ENCODE results near the gene ALG3.

ALG3 gene

GRCh38 chr3:184261270-184261853 is 12.6 kb upstream of the ALG3 start, which contains the start of gene CAMK2N2:
TSS of gene CAMK2N2 (minus strand) at chr3:184261553. CDS start at chr3:184261285, 268 bp downstream.
- ChIA-PET CTCF (interaction anchor here (0.9 to 3.7 kb wide), 3 partner anchors 11 to 34 kb away, joined by 3 to 48 read pairs (median 3); partner anchors contain the start of gene EEF1AKMT4), POLR2A (interaction anchor here (0.8 kb wide), 1 partner anchor 25 kb away, joined by 3 read pairs; no protein-coding TSS in a partner anchor)
- no peak for DNase-seq (ENCODE audit: low read depth, low spot score)
- H3K4me3 ChIP-seq (ENCODE audit: low read depth, low read length) = peak within 1 kb of the TSS; percentile 57
- no peak for TF ChIP-seq CTCF (IDR thresholded peaks at IDR 0.05; ENCODE audit: insufficient read depth, low read length, missing control alignments)

- POLR2A ChIA-PET = interaction anchor here (0.8 to 1.5 kb wide), 2 partner anchors 24 to 75 kb away, joined by 3 to 5 read pairs; partner anchors contain the start of gene ABCF3
- H3K4me3 ChIP-seq (ENCODE audit: low read depth, low read length) = peak overlapping the region; percentile 57
- CTCF ChIA-PET = interaction anchor here (1.2 to 3.7 kb wide), 3 partner anchors 10 to 35 kb away, joined by 3 to 48 read pairs (median 3); partner anchors contain the start of gene EEF1AKMT4
- no peak for TF ChIP-seq CTCF (IDR thresholded peaks at IDR 0.05; ENCODE audit: insufficient read depth, low read length, missing control alignments)
- no peak for DNase-seq (ENCODE audit: low read depth, low spot score)
Observed at GRCh38 chr3:184260724-184261269, 12.0 kb upstream of the ALG3 start.

GRCh38 chr3:184259878-184260723 is 11.3 kb upstream of the ALG3 start:
- TF ChIP-seq CTCF (IDR thresholded peaks at IDR 0.05; ENCODE audit: insufficient read depth, low read length, missing control alignments) = no peak
- DNase-seq (ENCODE audit: low read depth, low spot score) = no peak
- ChIA-PET POLR2A (interaction anchor here (0.8 to 1.5 kb wide), 2 partner anchors 24 to 75 kb away, joined by 3 to 5 read pairs; partner anchors contain the start of gene ABCF3), CTCF (interaction anchor here (1.0 to 3.7 kb wide), 4 partner anchors 10 to 365 kb away, joined by 3 to 48 read pairs (median 3); partner anchors contain the start of gene EEF1AKMT4)
- H3K4me3 ChIP-seq (ENCODE audit: low read depth, low read length) = peak overlapping the region; percentile 57

- no peak for DNase-seq (ENCODE audit: low read depth, low spot score)
- POLR2A ChIA-PET = interaction anchor here (1.5 kb wide), 1 partner anchor 74 kb away, joined by 5 read pairs; the partner anchor contains the start of gene ABCF3
- H3K4me3 ChIP-seq (ENCODE audit: low read depth, low read length) = no peak overlapping the region
- CTCF ChIA-PET = interaction anchor here (1.0 to 3.7 kb wide), 4 partner anchors 9 to 364 kb away, joined by 3 to 48 read pairs (median 4); partner anchors contain the start of gene EEF1AKMT4
- no peak for TF ChIP-seq CTCF (IDR thresholded peaks at IDR 0.05; ENCODE audit: insufficient read depth, low read length, missing control alignments)
Observed at GRCh38 chr3:184259396-184259877, 10.7 kb upstream of the ALG3 start.

- no peak for DNase-seq (ENCODE audit: low read depth, low spot score)
- CTCF ChIA-PET = interaction anchor here (1.0 to 3.7 kb wide), 3 partner anchors 8 to 364 kb away, joined by 3 to 48 read pairs (median 6); partner anchors contain the start of gene EEF1AKMT4
- POLR2A ChIA-PET = interaction anchor here (0.6 kb wide), 1 partner anchor 42 kb away, joined by 3 read pairs; no protein-coding TSS in a partner anchor
- H3K4me3 ChIP-seq (ENCODE audit: low read depth, low read length) = no peak overlapping the region
- no peak for TF ChIP-seq CTCF (IDR thresholded peaks at IDR 0.05; ENCODE audit: insufficient read depth, low read length, missing control alignments)
Observed at GRCh38 chr3:184258926-184259325, 10.2 kb upstream of the ALG3 start.
